DMS53 treated with DMSO at 0.1 percent for 48 hours (cell line): ENCODE data around the gene MPZL3.
A peak's percentile ranks its signal among the peaks of the same experiment; 100 is the strongest.

Source experiments
- DNase-seq: peaks from one replicate; lab custom pipeline; 2025; ENCODE audit not compliant: unreplicated experiment; lab: John Stamatoyannopoulos, UW

Gene MPZL3, protein sequence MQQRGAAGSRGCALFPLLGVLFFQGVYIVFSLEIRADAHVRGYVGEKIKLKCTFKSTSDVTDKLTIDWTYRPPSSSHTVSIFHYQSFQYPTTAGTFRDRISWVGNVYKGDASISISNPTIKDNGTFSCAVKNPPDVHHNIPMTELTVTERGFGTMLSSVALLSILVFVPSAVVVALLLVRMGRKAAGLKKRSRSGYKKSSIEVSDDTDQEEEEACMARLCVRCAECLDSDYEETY

DNA sequence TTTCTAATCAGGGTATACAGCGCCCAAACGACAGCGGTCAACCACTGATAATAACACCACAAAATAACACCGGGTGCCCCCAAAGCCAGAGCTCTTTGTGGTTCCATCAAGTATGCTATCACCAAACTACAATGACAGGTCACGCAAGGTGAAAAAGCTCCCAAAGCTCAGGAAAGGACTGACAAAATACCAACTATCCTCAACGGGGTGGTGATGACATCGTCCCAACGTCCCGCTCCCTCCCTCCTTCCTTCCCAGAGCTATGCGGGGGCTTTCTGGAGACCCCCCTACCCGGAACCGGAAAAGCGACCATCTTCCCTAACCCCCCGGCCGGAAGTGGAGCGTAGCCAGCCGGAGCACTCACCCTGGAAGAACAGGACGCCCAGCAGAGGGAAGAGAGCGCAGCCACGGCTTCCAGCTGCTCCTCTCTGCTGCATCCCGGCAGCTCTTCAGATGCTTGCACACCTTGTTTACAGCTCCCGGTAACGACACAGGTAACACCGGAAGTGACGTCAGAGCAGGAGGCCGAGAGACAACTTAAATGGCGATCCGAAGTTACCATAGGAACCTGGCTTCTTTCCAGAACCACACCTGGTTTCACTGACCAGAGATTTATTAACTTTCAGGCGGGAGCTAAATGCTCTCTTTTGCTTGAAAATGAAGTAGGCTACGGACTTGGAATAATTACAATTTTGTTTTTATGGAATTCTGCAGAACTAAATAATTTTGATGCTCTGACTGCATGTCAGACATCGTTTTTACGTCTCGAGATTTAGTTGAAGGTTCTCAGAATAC, at the start of gene MPZL3:
MPZL3 (minus strand) TSS at position 508 of the 795 bp plus-strand sequence; CDS start at position 437, 71 bp downstream.
- peak; percentile 97 for DNase-seq

DNA sequence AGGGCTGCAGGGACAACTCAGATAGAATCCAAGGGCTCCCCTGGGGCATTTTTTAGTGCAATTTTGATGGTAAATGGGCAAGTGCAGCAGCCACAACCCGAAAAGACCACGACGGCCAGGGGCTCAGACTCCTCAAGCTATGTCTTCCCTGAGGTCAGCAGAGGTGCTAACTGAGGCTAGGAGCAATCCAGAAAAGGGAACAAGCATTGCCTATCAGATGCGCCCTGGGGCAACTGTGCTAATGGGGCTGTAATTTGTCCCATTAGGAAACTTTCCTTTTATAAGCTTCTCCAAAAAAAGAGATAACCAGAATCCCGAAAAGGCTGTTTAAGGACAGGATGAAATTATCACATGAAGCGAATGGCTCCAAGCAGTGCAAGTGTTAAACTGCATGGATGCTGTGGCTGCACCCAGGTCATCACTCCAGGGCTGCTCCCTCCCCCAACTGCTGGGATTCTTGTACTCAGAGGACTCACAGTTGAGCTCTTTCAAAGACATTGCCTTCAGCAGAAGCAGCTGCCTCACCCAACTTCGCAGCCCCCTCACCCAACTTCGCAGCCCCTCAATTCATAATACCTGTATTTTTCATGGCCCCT, 49.5 kb upstream of the MPZL3 start:
- no peak for DNase-seq

DNA sequence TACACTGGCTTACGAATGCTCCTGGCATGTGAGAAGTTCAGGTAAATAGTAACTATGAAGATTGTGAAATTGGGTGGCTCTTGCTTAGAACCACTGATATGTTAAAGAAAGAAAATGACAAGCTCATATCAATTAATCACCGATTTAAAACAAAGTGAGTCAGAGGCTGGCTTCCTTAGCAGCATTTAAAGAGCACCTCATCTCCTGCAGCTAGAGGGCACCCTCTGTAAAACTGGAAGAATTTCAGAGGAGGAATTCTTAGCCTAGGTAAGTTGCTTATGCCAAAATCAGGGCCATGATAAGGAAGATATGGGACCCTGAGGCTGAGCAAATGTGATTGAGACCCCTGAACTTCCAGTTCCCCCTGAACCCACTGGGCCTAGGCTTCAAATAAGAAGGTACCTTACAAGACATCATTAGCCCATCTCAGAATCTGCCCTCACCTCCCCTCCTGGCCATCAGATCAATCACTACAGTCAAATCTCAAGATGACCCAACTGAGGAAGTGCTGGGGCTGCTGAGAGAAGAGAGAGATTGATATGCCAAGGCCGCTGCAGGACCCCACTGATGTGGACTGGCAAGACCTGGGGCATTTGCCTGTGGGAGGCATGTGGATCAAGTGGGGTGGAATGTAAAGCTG, 43.8 kb upstream of the MPZL3 start:
- DNase-seq, result peak; percentile 27

DNA sequence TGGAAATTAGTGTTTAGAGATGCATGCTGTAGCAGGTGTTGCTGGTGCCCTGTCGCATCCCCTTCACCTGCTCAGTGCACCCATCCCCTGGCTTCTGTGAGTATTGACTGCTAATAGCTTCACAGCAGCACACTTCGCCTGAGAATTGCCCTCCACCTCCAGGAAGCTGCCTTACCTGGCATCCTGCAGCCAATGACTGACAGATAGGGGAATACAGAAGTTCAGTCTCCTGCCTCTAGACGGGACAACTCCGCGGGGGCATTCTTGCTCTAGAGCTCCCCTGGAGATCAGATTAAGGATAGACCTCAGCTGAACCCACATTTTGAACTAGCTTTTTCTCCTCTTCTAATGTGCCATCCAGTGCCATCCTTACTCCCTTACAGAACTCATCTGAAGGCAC, 43.0 kb upstream of the MPZL3 start:
- DNase-seq, result no peak

DNA sequence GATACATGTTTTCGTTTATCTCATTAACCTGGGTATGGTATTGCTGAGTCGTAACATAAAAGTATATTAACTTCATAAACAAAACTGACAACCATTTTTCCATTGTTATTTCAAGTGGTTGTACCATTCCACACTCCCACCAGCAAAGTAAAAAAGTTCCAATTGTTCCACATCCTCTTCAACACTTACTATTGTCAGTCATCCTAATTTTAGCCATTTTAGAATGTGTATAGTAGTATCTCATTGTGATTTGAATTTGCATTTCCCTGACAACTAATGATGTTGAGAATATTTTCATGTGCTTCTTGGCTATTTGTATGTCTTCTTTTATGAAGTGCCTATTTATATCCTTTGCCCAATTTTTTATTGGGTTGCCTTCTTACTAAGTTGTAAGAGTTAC, 41.9 kb upstream of the MPZL3 start:
- no peak for DNase-seq

DNA sequence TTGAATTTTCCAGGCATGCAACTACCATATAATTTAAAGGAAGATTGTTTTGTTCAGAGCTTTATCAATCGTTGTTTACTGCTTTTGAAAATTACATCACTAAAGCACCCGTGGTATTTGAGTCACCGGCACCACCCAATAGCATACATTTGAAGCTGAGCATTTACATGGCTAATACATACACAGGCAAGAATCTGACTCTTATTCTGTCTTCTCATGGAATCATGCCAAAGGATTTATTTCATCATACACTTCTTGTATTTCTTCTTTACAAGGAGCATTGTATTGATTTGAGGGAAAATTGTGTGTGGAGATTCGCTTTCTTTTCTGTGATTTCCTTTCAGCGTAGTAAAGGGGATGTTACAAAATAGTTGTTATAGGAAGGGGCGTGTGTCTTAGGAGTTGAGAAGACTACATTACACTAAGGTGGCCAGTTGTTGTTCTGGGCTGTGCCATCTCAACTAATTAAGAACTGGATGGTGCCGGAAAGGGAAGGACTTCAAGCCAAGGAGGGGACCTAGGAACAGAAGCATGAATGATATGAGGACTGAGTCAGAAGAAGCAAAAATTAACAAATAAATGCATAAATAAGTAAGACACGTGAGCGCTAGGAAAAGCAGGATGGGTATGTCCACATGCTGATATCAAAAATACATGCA, 39.4 kb upstream of the MPZL3 start:
- no peak for DNase-seq

DNA sequence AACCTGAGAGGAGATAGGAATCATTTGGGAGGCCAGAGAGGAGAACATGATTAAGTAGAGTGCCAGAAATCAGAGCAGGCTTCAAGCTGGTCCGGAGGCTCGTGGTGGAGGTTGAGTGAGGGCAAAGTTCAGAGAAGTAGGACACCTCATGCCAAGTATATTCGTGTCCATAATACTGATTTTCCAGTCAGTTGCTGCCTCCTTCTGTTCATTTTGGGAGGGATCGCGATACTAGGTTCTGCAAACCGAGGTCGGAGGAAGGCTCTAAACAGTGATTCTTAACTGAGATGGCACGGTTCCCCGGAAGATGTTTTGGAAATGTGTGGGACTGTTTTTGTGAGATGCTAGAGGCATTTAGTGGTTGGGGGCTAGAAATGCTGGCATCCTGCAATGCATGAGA, 38.8 kb upstream of the MPZL3 start:
- DNase-seq, result peak; percentile 74

DNA sequence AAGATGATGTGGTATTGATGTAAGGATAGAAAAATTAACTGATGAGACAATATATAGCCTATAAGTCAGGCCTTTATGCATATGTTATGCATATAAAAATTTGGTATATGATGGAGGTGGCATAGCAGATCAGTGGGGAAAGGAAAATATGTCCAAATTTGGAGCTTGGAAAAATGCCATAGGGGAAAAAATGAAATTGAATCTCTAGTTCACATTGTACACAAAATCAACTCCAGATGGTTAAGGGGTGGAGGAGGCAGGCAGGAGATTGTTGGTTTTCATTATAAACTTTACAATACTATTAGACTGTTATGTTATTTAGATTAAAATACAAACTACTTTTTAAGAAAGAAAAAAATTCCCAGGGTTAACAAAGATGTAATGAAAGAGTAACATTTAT, 37.2 kb upstream of the MPZL3 start:
- no peak for DNase-seq

DNA sequence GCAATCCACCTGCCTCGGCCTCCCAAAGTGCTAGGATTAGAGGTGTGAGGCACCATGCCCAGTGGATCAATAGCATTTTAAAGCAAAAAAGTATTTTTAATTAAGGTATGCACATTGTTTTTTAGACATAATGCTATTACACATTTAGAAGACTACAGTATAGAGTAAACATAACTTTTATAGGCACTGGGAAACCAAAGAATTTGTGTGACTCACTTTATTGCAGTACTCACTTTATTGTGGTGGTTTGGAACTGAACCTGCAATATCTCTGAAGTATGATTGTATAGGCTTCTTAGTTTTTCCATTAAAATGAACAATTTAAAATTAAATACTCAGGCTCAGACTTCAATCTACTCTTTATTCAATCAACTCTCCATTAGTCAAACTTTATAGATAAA, 34.8 kb upstream of the MPZL3 start:
- DNase-seq, result no peak

DNA sequence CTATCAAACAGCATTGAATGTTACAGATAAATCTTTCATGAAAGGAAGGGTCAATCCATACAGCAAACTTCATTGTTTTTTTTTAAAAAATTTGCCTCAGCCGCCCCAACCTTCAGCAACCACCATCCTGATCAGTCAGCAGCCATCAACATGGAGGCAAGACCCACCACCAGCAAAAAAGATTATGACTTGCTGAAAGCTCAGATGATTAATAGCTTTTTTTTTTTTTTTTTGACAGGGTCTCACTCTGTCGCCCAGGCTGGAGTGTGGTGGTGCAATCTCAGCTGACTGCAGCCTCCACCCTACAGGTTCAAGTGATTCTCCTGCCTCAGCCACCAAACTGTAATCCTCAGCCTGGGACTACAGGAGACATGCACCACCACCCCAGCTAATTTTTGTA, 34.4 kb upstream of the MPZL3 start:
- DNase-seq, result no peak

DNA sequence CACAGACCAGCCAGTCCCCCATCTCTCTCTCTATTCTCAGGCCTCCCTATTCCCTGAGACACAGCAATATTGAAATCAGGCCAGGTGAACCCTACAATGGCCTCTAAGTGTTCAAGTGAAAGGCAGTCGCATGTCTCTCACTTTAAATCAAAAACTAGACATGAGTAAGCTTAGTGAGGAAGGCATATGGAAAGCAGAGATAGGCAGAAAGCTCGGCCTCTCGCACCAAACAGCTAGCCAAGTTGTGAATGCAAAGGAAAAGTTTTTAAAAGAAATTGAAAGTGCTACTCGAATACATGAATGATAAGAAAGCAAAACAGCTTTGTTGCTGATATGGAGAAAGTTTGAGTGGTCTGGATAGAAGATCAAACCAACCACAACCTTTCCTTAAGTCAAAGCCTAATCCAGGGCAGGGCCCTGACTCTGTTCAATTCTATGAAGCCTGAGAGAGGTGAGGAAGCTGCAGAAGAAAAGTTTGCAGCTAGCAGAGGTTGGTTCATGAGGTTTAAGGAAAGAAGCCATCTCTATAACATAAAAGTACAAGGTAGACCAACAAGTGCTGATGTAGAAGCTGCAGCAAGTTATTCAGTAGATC, 31.7 kb upstream of the MPZL3 start:
- DNase-seq, result no peak

DNA sequence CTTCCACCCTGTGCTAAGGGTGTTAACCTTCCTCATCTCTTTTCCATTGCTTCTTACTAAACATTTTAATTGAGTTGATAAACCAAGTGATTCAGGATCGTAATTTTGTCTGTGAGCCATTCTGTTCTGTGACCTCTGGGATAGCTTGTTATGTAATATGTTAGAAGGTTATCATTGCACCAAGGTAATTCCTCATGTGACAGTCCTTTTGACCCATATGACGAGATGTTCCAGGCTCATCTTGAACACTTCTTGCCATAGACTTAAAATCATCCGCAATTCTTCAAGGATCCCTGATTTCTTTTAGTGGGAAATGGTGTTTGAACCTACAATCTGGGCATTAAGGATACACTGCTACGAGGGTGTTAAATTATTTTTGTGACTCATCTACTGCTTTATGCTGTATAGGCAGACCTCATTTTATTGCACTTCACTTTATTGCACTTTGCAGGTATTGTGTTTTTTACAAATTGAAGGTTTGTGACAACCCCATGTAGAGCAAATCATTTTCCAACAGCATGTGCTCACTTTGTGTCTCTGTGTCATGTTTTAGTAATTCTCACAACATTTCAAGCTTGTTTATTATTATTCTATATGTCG, 31.0 kb upstream of the MPZL3 start:
- DNase-seq, result no peak

DNA sequence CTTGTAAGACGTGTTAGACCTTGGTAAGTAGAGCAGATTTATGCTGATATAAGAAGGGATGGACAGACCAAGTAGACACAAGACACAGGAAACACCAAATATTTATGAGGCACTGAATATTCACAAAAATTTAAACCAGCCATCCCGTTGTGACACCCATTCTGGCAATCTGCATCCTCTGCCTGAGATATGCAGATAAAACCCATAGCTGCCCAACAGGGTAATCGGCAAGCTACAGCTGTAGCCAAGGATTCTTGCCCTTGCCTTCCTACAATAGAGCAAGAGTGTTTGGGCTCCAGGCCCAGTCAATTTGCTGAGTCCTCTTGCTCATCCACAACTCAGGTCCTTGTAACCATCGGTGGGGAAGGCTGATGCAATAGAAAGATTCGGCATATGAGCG, 30.4 kb upstream of the MPZL3 start:
- DNase-seq, result no peak

DNA sequence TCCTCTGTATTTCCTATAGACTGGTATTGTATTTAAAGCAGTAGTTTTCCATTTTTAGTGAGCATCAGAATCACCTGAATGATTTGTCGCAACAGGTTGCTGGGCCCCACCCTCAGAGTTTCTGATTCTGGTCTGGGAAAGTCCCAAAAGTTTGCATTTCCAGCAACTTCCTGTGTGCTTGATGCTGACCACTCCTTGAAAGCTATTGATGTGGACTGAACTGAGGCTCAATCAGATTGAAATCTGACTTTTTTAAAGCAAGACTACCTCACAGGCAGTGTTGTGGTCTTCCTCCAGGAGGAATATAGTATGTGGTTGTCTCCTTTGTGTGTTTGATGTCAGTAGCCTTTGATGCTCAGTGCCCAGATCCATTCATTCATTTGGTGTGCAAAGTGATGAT, 29.1 kb upstream of the MPZL3 start:
- DNase-seq, result no peak

DNA sequence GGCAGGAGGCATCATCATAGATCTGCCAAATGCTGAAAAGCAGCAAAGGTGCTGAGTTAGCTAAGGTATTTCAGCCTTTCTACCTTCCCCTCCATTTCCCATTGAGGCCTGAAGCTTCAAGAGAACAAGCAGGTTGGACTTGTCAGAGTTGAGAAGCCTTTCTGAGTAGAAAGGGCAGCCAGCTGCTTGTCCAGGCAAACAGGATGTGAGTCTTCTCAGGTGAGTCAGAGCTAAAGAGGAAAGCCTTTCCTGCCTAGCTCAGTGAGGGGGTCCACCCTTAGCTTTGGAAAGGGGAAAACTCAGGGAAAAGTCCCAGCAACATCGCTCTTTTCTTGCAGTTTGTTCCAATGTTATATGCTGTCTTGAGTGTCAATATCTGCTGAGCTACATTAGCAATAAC, 25.1 kb upstream of the MPZL3 start:
- peak; percentile 95 for DNase-seq

DNA sequence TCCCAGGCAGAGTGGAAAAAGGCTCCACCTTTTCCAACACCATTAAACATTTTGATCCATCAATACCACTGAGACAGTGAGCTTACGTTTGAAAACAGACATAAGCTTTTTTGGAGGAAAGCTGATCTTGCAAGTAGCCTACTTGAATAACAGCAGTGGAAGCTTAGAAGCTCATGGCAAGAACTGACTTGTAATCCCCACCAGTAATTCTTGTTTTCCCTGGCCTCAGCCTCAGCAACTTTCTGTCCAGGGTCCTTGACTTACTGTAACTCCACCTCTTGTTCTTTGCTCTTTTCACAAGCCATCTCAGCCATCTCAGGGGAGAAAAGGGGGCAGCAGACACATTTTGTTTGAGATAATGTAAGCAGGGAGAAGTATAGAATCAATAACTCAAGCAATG, 24.3 kb upstream of the MPZL3 start:
- DNase-seq, result no peak

DNA sequence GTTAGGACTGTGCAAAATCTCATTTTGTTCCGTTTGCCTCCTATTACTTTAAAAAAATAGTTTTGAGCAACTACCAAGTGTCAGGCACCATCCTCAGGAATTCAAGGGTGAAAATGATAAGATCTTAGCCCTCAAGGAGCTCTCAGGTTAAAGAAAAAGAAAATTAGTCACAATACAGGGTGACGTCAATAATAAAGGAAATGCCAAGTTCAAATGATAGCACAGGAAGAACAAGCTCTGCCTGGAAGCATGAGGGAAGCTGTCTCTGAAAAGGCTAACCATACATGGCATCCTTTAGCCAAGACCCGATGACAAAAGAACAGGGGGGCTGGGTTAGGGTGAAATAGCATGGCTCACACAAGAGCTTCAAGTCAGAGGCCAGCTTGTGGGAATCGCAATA, 23.0 kb upstream of the MPZL3 start:
- no peak for DNase-seq

DNA sequence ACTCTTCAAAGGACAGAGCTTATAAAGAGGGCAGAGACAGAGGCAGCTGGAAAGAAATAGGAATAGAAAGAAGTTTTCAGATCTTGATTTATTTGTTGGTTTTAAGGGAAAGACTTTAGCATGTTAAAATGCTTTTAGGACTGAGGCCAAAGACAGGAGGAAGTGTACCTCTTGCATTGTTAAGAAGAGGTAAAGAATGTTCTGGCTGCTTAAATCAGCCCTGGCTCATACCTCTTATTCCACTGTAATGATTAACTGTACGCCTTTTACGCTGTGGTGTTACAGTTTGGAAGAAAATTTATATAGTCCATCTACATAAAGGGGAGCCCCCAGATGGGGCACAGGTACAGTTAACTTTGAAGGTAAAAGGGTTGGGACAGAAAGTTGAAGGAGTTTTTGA, 22.0 kb upstream of the MPZL3 start:
- DNase-seq, result no peak

DNA sequence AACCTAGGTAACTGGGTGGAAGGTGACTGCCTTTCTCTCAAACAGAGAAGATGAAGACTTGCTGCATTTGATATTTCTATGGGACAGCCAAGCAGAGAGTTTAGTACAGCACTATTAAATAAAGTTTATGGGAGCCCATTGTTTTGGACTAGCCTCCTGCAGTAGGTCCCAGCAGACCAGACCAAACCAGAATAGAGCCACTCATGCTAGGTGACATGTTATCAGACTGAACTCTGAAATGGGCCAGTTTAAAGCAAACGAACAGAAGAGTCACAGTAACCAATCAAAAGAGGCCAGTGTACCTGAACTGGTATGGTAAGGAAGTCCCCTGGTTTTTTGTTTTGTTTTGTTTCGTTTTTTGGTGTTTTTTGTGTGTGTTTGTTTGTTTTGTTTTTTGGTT, 19.8 kb upstream of the MPZL3 start:
- no peak for DNase-seq

DNA sequence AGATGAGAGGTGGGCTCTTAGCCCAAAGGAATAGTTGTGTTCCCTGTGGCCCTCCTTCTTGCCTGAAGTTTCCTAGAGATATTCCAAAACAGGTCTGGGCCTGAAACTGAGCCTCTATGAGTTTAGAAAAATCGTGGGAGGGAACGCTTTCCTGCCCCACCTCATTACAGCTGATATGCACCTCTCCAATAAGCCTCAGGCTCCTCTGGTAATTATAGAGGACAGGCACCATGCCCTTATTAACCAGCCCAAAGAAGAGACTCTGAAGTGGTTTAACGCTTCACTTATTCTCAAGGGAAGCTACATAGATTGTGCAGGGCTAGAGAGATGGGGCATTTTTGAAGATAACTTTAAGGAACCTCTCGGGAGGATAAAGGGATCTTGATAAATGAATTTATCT, 15.3 kb upstream of the MPZL3 start:
- DNase-seq, result no peak

DNA sequence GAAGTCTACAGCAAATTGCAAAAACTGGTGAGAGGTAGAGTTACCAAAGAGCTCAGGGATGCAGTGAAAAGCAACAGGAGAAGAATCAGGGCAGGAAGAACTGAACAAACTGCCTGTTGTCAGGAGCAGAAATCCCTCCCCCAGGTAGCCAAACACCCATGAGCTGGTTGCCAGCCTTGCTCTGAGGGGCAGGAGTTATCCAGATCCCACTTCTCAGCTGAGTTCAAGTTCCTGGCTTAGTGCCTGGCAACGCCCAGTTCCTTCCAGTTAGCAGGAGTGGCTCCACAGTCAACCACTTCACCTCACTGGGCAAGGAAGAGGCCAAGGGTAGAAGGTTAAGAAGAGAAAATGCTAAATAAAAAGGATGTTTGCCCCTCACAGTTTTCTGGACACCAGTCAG, 13.8 kb upstream of the MPZL3 start:
- DNase-seq, result no peak
